SK-N-MC (cell line): ENCODE data around the gene ALPL.

ENCODE experiments used
- FOXP2 ChIP-seq: optimal IDR thresholded peaks from 2 replicates; pipeline ENCODE3; 2011; ENCODE audit warnings: mild to moderate bottlenecking, moderate library complexity; ENCODE audit not compliant: insufficient read depth; ENCODE audit errors: extremely low read length, control extremely low read depth
- POLR2AphosphoS5 ChIP-seq: IDR thresholded peaks from 2 replicates; pipeline ENCODE4 v1.6.1; 2012; ENCODE audit warnings: mild to moderate bottlenecking, low read depth, low read length, borderline replicate concordance

DNA sequence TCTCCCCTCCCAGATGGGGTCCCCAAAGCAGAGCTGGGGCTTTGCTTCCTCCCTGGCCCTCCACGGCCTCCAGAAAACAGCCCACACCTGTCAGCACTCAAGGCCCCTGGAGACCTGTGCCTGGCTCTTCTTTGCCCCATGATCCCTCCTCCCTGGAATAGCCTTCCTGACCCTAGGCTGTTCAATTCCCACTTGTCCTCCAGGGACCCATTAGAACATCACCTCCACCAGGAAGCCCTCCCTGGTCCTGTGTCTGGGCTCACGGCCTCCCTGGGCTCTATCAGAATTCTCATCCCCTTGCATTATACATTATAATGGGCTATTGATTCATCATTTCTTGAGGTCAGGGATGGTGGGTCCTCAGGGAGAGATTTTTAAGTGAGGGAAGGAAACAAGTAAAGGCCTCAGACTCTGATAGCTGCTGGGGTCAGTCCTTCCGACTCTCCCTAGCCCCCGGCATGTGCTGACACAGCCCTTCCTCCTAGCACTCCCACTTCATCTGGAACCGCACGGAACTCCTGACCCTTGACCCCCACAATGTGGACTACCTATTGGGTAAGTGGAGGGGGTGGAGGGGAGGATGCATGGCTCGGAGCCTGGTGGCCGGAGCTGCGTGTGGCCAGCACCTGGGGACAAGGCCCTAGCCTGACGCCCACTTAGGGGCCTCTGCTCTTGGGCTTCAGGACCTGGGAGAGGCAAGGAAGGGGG lies 60.8 kb downstream of the ALPL start:
- no peak for TF ChIP-seq POLR2AphosphoS5
- TF ChIP-seq FOXP2, result no peak
